Karpas-422 (cell line): ENCODE results near the gene EXOSC6. TPM values are rescaled to one million over a fixed set of nuclear protein-coding genes. Genes with fewer than 3 reads are reported as not detected.
"Not testable (repeated sequence)": the region's sequence is repeated elsewhere in the genome, so short reads cannot be mapped to it uniquely, and the experiment has no call there.

ENCODE experiments used
- DNase-seq: peaks from one replicate; pipeline ENCODE4 v3.0.0-alpha.2; 2015
- H2AFZ ChIP-seq: fragments of 200-600 bp; sonication (generic); 2 replicates; pipeline ENCODE4 v1.6.1; 2014; ENCODE audit warnings: antibody characterized with exemption, low read length, mixed read lengths
- H3K27ac ChIP-seq: fragments of 200-600 bp; sonication (generic); 2 replicates; pipeline ENCODE4 v1.5.1; 2014; ENCODE audit warnings: mild to moderate bottlenecking, low read length, moderate library complexity
- H3K27me3 ChIP-seq: fragments of 200-600 bp; sonication (generic); 2 replicates; pipeline ENCODE4 v1.6.1; 2014; ENCODE audit warnings: low read length, mixed read lengths
- H3K36me3 ChIP-seq: fragments of 200-600 bp; sonication (generic); 2 replicates; pipeline ENCODE4 v1.6.1; 2014; ENCODE audit warnings: low read length, mixed read lengths; ENCODE audit not compliant: insufficient read depth
- H3K4me1 ChIP-seq: fragments of 200-600 bp; sonication (generic); 2 replicates; pipeline ENCODE4 v1.6.1; 2014; ENCODE audit warnings: mild to moderate bottlenecking, low read length, mixed read lengths
- H3K4me2 ChIP-seq: fragments of 200-600 bp; sonication (generic); 2 replicates; pipeline ENCODE4 v1.6.1; 2014; ENCODE audit warnings: low read length, low read depth, mild to moderate bottlenecking; ENCODE audit not compliant: poor library complexity, severe bottlenecking
- H3K4me3 ChIP-seq: fragments of 200-600 bp; sonication (generic); 2 replicates; pipeline ENCODE4 v1.5.1; 2014; ENCODE audit warnings: mild to moderate bottlenecking, antibody characterized with exemption, low read length, mixed read lengths
- H3K79me2 ChIP-seq: fragments of 200-600 bp; sonication (generic); 2 replicates; pipeline ENCODE4 v1.6.1; 2014; ENCODE audit warnings: mild to moderate bottlenecking, low read length, mixed read lengths
- H3K9ac ChIP-seq: fragments of 200-600 bp; sonication (generic); 2 replicates; pipeline ENCODE4 v1.6.0; 2014; ENCODE audit warnings: low read length
- H3K9me2 ChIP-seq: fragments of 200-600 bp; sonication (generic), shearing (Covaris generic); replicated peaks from 2 replicates; pipeline ENCODE4 v1.6.0; 2014; ENCODE audit warnings: mild to moderate bottlenecking, low read length, moderate library complexity; ENCODE audit not compliant: insufficient read depth
- H3K9me3 ChIP-seq: fragments of 300-700, 200-600 bp; sonication (generic); 2 replicates; pipeline ENCODE4 v1.6.1; 2014; ENCODE audit warnings: low read length, mixed read lengths
- H4K20me1 ChIP-seq: fragments of 200-600 bp; sonication (generic); 2 replicates; pipeline ENCODE4 v1.6.1; 2014; ENCODE audit warnings: mild to moderate bottlenecking, antibody characterized with exemption, low read length, low read depth; ENCODE audit not compliant: insufficient read depth
- total RNA-seq: library from RNA; depleted of rRNA; stranded (reverse); fragments of >200 nt; shearing (Covaris generic); gene quantifications from 2 replicates; pipeline ENCODE4 v1.2.3, GENCODE V29; 2014; ENCODE audit warnings: low replicate concordance

Gene EXOSC6
- total RNA-seq, 1 experiment from 2014 or later = 29.0 TPM

DNA sequence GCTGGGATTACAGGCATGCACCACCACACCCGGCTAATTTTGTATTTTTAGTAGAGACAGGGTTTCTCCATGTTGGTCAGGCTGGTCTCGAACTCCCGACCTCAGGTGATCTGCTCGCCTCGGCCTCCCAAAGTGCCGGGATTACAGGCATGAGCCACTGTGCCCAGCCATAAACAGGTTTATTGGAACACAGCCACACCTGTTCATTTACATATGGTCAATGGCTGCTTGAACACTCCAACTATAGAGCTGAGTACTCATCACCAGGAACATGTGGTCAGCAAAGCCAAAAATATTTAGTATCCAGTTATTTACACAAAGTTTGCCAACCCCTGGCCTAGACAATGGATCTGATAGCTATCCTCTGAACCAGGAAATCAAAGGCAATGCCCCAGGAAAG lies 8.2 kb upstream of the EXOSC6 start:
- H3K9me3 ChIP-seq, H3K79me2 ChIP-seq, H4K20me1 ChIP-seq, H3K4me1 ChIP-seq, H3K9ac ChIP-seq, H3K4me2 ChIP-seq, H3K9me2 ChIP-seq, H3K4me3 ChIP-seq, H3K27ac ChIP-seq, DNase-seq, H3K27me3 ChIP-seq, H2AFZ ChIP-seq: not testable (repeated sequence)
- H3K36me3 ChIP-seq = peaks cover 19% of the 10 kb centered on the region

DNA sequence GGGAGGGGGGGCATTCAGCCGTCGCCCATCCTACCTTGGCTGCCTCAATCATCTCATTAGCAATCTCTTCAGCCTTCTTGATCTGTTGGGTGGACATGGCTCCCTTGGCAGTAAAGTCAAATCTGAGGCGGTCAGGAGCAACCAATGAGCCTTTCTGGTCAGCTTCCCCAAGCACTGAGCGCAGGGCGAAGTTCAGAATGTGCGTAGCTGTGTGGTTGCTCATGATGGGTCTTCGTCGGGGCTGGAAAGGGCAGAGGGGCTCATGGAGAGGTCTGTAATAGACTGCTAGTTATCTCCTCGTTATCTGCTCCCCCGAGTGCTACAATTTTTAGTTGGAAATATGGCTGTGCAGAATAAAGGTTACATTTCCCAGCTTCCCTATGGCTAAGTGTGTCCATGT lies 7.2 kb upstream of the EXOSC6 start:
- Histone ChIP-seq H3K27ac (no peak overlapping the region), H3K4me3 (no peak overlapping the region), H3K79me2 (no peaks in the 10 kb centered on the region), H3K4me2 (no peak overlapping the region), H3K27me3 (no peaks in the 10 kb centered on the region), H2AFZ (no peak overlapping the region), H3K9ac (no peak overlapping the region), H3K9me2 (no peaks in the 10 kb centered on the region), H3K36me3 (peaks cover 18% of the 10 kb centered on the region; the same call in 1 of the 2 replicates), H3K9me3 (no peaks in the 10 kb centered on the region), H4K20me1 (no peaks in the 10 kb centered on the region), H3K4me1 (no peaks in the 10 kb centered on the region)
- DNase-seq = no peak

DNA sequence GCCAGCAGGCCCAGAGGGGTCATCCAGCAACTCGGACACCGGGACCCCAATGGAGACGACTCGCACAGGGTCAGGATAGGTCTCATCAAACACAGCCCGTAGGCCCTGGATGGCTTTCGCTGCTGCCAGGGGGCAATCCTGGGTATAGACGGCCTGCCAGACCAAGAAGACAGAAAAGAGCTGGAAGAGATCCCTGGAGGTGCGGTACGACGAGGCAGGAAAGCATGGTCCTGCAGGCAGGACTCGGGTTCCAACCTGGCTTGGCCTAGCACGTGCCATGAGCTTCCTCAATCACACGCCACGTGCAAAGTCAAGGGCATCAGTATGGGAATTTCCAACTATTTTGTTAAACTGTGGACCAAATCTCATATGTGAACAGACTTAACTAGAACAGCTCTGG lies 6.3 kb upstream of the EXOSC6 start:
- peak; percentile 19 for DNase-seq
- H3K36me3 ChIP-seq = peaks cover 20% of the 10 kb centered on the region

DNA sequence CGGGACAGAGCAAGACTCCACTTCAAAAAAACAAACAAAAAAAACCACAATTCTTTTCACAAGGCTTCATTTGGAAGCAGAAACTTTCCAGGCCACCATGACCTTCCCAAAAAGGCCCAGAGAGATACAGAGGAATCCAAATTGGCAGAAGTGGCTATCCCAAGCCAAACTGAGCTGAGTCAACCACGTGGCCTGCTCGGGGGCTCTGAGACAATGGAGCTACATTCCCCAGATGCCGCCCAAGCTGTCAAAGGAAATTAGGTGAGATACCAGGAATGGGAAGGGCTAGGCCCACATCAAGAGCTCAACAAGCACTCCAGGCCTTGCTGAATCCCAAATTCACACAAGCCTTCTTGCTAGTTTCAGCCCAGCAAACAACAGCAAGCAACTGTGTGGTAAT lies 5.7 kb upstream of the EXOSC6 start:
- H3K9me2 ChIP-seq = no peaks in the 10 kb centered on the region
- peak; percentile 37 for DNase-seq
- no peak overlapping the region for H3K4me3 ChIP-seq
- no peak overlapping the region for H3K27ac ChIP-seq
- peaks cover 24% of the 10 kb centered on the region for H3K36me3 ChIP-seq
- H3K79me2 ChIP-seq = no peaks in the 10 kb centered on the region
- no peaks in the 10 kb centered on the region for H3K9me3 ChIP-seq
- H3K27me3 ChIP-seq = no peaks in the 10 kb centered on the region
- no peaks in the 10 kb centered on the region for H3K4me1 ChIP-seq
- no peak overlapping the region for H2AFZ ChIP-seq
- no peaks in the 10 kb centered on the region for H4K20me1 ChIP-seq
- H3K4me2 ChIP-seq = no peak overlapping the region
- no peak overlapping the region for H3K9ac ChIP-seq

More for the DNA sequence above, 6.3 kb upstream of the EXOSC6 start:
- no peaks in the 10 kb centered on the region for H3K79me2 ChIP-seq
- H3K9me3 ChIP-seq = no peaks in the 10 kb centered on the region
- no peak overlapping the region for H2AFZ ChIP-seq
- H3K4me3 ChIP-seq = no peak overlapping the region
- H3K27ac ChIP-seq = no peak overlapping the region
- no peaks in the 10 kb centered on the region for H4K20me1 ChIP-seq
- no peak overlapping the region for H3K9ac ChIP-seq
- no peaks in the 10 kb centered on the region for H3K4me1 ChIP-seq
- H3K9me2 ChIP-seq = no peaks in the 10 kb centered on the region
- H3K27me3 ChIP-seq = no peaks in the 10 kb centered on the region
- H3K4me2 ChIP-seq = no peak overlapping the region

DNA sequence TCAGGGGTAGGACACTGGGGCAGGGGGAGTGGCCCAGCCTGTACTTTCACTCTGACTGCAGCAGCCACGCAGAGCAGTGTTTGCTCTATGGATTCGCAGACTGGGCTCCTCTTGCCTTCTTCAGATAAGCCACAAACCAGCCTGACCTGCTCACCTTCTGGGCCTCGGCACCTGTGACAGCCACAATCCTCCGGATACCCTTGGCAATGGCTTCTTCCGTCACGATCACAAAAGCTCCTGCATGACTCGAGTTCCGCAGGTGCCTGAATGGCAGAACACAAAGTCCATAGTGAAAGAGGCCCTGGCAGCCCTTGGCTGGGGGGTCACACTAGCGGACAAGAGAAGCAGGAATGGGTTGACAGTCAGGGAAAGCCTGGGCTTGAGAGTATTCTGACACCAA lies 3.8 kb upstream of the EXOSC6 start:
- Histone ChIP-seq H3K9me3 (no peaks in the 10 kb centered on the region), H3K4me3 (no peak overlapping the region), H3K36me3 (peaks cover 22% of the 10 kb centered on the region), H2AFZ (no peak overlapping the region), H3K9ac (no peak overlapping the region), H3K79me2 (peaks cover 9% of the 10 kb centered on the region), H3K9me2 (no peaks in the 10 kb centered on the region), H3K4me1 (no peaks in the 10 kb centered on the region), H3K27ac (no peak overlapping the region), H3K4me2 (no peak overlapping the region), H3K27me3 (no peaks in the 10 kb centered on the region), H4K20me1 (no peaks in the 10 kb centered on the region)
- no peak for DNase-seq

DNA sequence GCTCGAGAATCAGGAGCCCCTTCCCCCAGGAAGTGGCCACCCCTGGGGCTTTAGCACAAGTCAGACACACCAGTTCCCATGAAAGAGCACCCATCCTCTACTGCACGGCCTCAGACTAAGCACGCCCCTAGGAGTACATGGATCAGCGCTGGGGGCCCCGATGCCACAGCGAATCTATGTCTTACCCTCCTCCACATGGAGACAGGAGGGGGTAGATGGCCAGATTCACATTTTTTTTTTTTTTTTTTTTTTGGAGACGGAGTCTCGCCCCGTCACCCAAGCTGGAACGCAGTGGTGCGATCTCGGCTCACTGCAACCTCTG lies 3.2 kb upstream of the EXOSC6 start:
- Histone ChIP-seq H3K27me3 (no peaks in the 10 kb centered on the region), H3K36me3 (peaks cover 22% of the 10 kb centered on the region), H3K9ac (no peak overlapping the region), H3K79me2 (peaks cover 15% of the 10 kb centered on the region), H3K27ac (no peak overlapping the region), H3K4me2 (no peak overlapping the region), H2AFZ (no peak overlapping the region), H3K4me3 (no peak overlapping the region), H3K9me3 (no peaks in the 10 kb centered on the region), H3K9me2 (no peaks in the 10 kb centered on the region), H3K4me1 (peaks cover 4% of the 10 kb centered on the region), H4K20me1 (0 out of 2 replicates have a peak, but pooled peaks cover 3% of the 10 kb centered on the region)
- no peak for DNase-seq

DNA sequence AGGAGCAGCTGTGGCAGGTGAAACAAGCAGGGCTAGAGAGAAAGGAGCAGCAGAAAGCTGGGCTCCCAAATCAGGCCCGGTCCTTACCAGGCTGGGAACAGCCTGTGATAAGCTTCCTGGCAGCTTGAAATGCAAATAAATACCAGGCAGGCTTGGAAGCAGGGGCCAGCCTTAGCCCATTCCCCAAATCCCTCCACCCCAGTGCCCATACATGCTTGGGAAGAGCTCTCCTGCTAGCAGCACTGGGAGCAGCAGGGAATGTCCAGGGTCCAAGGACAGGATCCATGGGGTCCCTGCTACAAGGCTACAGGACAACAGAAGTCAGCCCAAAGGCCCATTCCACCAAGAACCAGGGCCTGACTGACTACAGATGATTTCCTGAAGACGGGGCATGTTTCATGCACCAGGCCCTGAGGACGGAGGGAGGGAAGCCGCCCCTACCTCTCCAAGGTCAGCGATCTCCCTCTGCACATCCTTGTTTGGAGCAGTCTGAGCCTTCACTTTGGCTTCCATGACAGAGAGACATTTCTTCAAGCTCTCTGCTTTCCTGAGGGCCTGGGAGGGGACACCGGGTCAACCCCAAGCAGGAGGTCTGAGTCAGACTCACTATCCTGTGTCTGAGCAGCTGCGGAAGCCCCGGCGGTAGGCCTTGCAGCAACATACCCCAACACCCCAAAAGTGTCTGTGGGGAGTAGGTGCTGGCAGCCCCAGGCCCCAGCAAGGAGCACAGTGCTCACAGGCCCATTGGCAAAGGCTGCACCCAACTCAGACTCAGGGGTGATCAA lies 2.6 kb upstream of the EXOSC6 start:
- H2AFZ ChIP-seq = no peak overlapping the region
- peaks cover 26% of the 10 kb centered on the region for H3K36me3 ChIP-seq
- peaks cover 9% of the 10 kb centered on the region for H3K4me1 ChIP-seq
- H3K9me2 ChIP-seq = no peaks in the 10 kb centered on the region
- H3K79me2 ChIP-seq = peaks cover 21% of the 10 kb centered on the region
- DNase-seq = no peak
- H3K27me3 ChIP-seq = no peaks in the 10 kb centered on the region
- H3K4me3 ChIP-seq = no peak overlapping the region
- no peak overlapping the region for H3K9ac ChIP-seq
- H3K27ac ChIP-seq = no peak overlapping the region
- H4K20me1 ChIP-seq = 0 out of 2 replicates have a peak, but pooled peaks cover 3% of the 10 kb centered on the region
- H3K9me3 ChIP-seq = no peaks in the 10 kb centered on the region
- H3K4me2 ChIP-seq = no peak overlapping the region

DNA sequence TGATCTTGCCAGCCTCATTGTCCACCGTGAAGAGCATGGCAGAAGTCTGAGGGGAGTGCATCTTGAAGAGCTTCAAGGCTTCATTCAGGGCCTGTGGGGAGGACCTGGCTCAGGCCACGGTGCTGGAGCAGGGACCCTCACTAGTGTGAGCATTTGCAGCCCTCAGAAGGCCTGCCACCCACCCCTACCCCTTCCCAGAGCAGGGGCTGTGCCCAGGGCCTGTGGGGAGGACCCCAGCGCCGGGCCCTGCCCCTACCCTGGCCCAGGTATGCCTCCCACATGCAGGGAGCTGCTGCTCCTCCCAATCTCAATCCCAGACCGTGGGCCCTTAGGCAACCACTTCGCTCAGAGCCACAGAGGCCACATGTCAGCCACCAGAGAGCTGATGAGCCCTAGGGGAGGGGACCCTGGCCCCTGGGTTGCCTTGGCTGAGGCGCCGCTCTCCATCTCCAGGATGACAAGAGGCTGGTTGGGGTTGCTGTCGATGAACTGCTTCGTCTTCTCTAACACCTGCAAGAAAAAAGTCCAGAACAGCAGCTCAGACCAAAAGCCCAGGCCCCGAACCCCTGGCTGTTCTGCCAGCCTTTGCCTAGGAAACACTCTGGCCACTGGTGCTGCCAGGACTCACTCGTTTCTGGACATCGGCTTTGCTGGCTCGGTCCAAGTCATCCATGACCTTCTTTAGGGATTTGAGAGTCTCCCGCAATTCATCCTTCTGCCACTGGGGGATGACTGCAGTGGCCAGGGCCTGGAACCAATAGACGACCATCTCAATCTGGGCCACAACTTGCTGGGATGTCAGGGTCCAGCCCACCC lies 1.8 kb upstream of the EXOSC6 start:
- no peak overlapping the region for H2AFZ ChIP-seq
- no peaks in the 10 kb centered on the region for H3K9me3 ChIP-seq
- H3K4me1 ChIP-seq = peaks cover 13% of the 10 kb centered on the region
- H3K36me3 ChIP-seq = peaks cover 26% of the 10 kb centered on the region
- H3K27ac ChIP-seq = no peak overlapping the region
- 0 out of 2 replicates have a peak, but pooled peaks cover 3% of the 10 kb centered on the region for H4K20me1 ChIP-seq
- no peaks in the 10 kb centered on the region for H3K9me2 ChIP-seq
- H3K27me3 ChIP-seq = no peaks in the 10 kb centered on the region
- DNase-seq = peak; percentile 61
- no peak overlapping the region for H3K4me2 ChIP-seq
- no peak overlapping the region for H3K4me3 ChIP-seq
- peaks cover 27% of the 10 kb centered on the region for H3K79me2 ChIP-seq
- H3K9ac ChIP-seq = no peak overlapping the region
